HG03442 (cell line): ENCODE measurements around the gene P3H2.

Source experiments
- ATAC-seq: cut with Tn5 transposase; IDR thresholded peaks from one replicate; pipeline ENCODE4 v1.9.1; 2021; ENCODE audit warnings: mild to moderate bottlenecking, moderate library complexity; ENCODE audit not compliant: unreplicated experiment

P3H2 gene

GRCh38 chr3:190127195-190127594, 6.5 kb upstream of the P3H2 start:
- no peak for ATAC-seq

GRCh38 chr3:190125436-190126068, 4.9 kb upstream of the P3H2 start:
- no peak for ATAC-seq

DNA sequence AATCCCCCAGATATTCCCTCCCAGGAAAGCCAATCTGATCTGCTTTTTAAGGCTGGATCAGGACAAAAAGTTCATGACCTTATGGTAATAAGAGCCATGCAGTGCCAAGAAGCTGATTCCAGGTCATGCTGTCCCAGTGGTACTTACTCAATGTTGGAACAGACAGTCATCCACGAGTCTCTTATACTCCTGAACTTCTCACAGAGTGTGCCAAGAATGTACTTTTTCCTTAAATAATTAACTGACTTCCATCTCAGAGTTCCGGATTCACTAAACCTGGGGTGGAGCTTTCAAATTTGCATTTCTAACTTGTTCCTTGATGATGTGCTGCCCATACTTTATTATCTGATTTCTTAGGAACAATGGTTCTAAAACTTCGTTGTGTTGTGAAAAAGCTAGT, 3.4 kb upstream of the P3H2 start:
- ATAC-seq, result no peak

DNA sequence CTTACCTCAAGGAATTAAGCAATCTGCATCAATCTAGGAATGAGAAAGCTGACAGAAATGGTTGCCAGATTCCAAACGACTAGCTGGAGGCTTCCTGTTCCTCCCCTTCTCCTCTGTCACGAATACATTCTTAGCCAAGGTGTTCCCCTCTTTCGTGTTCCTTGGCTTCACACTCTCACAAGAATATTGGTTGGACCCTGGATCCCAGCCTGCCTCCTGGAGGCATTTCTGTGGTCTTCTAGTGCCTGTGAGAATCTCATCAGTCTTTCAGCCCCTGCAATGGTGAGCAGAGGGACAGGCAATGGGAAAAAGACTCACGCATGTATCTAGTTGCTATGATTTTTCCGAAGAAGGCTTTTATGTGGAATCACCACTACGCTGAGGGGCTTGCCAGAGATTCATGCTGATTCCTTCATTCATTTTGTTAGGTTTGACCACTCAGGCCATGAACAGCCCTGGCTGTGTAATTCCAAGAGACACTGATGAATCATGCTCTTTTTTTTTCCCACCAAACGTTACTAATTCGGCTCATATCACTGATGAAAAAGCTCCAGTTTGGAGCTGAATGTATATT, 1.6 kb upstream of the P3H2 start:
- ATAC-seq, result no peak

GRCh38 chr3:190121383-190121782, 686 bp upstream of the P3H2 start:
- ATAC-seq, result no peak

DNA sequence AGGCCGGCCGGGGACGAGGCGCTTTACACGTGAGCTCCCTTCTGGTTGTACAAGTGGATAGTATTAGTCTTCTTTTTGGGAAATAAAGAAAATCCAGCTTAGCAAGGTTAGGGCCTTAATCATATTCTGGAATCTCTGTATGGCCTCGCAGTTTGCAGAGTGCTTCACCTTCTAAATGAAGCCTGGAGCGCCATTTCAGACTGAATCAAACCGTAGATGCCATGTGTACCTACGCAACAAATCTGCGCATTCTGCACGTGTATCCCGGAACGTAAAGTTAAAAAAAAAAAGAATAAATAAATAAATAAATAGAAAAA, 322 bp upstream of the P3H2 start:
- ATAC-seq, result no peak

DNA sequence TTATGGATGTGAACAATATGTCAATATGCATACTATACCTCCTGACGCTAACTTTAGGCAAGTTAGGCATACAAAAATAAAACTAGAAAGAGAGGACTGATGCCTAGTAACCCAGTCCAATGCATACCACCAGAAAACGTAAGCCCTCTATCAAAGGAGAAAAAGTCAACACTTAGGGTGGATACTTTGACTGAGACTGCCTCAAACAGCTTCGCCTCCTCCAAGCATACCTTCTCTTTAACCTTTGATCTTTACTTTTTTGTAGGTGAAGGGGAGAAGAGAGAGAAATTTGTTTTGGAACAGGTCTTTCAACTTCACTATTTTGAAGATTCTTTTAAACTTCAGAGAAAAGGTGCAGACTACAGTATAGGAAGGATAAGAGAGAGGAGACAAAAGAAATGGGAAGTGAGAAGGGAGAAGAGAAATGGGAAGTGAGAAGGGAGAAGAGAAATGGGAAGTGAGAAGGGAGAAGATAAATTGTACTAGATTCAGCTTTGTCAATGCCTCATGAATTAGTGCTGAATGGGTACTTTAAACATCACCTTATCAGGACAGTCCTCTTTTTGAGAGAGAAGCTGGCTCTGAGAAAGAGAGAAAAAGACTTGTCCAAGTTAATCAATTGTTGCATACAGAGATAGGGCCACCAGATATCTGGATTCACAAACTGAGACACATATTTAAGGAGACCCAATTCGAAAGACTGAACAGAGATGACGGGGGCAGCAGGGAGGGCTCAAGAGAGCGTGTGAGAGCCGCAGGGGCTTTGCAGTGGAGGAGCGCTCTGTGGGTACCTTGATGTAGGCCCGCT, 1.0 kb downstream of the P3H2 start:
- peak; percentile 6 for ATAC-seq

GRCh38 chr3:190118438-190118837, 2.3 kb downstream of the P3H2 start:
- ATAC-seq, result no peak

GRCh38 chr3:190117981-190118380, 2.7 kb downstream of the P3H2 start:
- ATAC-seq, result no peak

DNA sequence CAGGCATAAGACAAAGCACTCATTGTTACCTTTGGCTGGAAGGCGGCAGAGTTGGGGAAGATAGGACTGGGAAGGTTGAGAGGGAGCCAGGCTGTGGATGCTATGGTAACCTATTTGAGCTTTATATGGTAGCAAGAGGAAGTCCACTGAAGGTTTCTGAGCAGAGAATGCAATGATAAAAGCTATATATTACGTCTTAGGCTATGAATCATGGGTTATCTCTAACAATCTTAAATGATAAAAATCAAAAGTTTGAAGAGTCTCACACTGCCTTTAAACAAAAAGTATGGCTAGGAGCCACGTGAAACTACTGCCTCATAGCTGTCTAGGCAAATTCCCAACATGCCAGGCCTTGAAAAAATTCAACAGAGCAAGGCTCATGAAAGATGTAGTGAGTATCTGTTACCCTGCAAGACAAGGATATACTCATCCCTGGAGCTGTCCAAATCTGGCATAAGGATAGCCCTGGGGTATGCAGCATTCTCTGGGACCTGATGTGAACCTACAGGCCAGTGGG, 4.1 kb downstream of the P3H2 start:
- no peak for ATAC-seq

- no peak for ATAC-seq
Measured at GRCh38 chr3:190110826-190111225, 9.9 kb downstream of the P3H2 start.

DNA sequence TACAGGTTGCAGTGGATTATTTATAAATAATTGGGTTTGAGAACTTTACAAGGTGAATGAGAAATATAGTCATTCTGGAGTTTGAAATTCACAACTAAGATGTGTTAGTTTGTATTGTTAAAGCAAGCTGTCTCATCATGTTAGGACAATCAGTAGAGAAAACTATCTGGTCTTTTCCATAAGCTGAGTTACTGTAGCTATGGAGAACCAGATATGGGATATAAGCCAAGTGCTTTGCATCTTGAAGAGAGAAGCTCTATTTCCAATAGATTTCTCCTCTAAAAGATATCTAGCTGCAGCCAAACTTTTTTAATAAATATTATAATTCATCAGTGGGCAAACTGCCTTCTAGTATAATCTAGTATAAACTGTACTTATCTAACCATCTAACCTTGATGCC, 11.3 kb downstream of the P3H2 start:
- no peak for ATAC-seq

DNA sequence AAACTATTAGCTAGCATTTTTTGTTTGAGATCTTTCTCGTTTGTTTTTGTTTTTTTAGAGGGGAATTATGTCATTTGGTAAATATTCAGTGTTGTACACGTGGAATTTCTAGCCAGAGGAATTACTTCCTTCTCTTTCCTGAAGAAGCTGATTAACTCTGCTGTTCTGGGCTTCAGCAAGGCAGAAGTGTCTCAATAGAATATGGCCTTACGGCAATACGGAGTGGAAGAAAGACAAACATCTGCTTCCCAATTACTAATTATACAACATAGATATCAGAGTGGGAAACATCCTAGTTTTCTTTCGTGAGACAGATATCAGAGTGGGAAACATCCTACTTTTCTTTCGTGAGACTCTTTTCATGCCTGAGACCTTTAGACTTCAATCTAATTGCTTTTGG, 11.9 kb downstream of the P3H2 start:
- ATAC-seq, result no peak

- ATAC-seq, result no peak
Measured at GRCh38 chr3:190105876-190106275, 14.8 kb downstream of the P3H2 start.

GRCh38 chr3:190101320-190102011, 19.2 kb downstream of the P3H2 start:
- no peak for ATAC-seq

DNA sequence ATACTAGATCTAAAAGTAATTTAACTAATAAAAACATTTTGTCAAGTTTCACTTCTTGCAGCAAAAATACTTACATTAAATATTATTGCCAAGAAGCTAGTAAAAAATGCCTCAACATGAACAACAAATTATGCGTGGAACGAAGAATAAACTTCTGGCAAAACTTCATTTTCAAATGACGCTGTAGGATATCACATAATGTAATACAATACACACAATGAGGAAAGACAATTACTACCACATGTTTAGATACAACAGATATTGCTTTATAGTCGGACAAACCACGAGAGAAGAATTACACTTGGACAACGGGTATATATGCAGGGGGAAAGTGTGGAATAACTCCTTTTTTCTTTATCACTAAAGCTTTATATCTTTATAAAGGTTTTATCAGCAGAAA, 21.6 kb downstream of the P3H2 start:
- ATAC-seq, result no peak

DNA sequence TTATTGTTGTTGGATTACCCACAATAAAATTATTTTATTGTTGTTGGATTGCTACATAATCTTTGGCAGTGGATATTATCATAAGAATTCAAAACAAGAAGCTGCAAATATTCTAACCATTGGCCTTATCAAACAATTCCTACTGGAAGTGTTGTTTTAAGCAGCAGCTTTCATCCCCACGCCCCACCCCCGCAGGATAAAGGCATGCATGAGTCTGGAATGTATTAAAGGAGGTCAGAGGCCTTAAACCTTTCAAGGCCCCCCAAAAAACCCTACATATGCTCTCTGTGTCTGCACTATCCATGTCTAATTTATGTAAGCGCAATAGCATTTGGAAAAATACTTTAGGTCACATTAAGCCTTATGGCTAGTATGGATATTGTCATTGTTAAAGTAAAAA, 23.1 kb downstream of the P3H2 start:
- no peak for ATAC-seq

DNA sequence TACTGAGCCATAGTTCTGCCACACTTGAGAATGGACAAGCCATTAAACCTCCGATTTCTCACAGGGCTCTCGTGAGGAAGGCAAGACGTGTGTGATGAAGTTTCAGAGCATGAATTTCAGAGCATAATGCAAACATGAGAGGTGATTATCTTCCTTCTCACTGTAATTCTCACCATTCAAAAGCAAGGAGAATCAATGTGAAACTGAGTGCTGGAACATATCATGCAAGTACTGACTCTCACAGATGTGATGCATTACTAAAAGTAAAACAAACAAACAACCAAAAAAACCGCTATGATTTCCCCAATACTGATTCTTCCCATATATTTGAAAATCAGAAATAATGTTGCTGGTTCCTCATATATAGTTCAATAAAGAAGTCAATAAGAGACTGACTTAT, 23.7 kb downstream of the P3H2 start:
- no peak for ATAC-seq

- ATAC-seq, result no peak
Measured at GRCh38 chr3:190096345-190096744, 24.4 kb downstream of the P3H2 start.

- ATAC-seq, result no peak
Measured at GRCh38 chr3:190094160-190094718, 26.5 kb downstream of the P3H2 start.

GRCh38 chr3:190092250-190092649, 28.4 kb downstream of the P3H2 start:
- ATAC-seq, result no peak
